ENCODE results near the gene SLC13A3.

GRCh38 chr20:46605978-46606816 lies 45.1 kb downstream of the SLC13A3 start:
- no peak for TF ChIP-seq EZH2 (IDR thresholded peaks at IDR 0.05)
- no peak for TF ChIP-seq POLR2AphosphoS5 (IDR thresholded peaks at IDR 0.05; ENCODE audit: borderline replicate concordance, low read depth, low read length)

Measured in SK-N-MC (cell line).